LHCN-M2 (cell line): ENCODE data around the gene SEC23B. TPM values are rescaled to one million over a fixed set of nuclear protein-coding genes. Genes with fewer than 3 reads are reported as not detected.
A peak's percentile ranks its signal among the peaks of the same experiment; 100 is the strongest.

Source experiments
- DNase-seq: peaks from one replicate; pipeline ENCODE4 v3.0.0-alpha.2; 2012; ENCODE audit warnings: low read depth
- total RNA-seq: library from RNA; depleted of rRNA; stranded (reverse); fragments of >200 nt; gene quantifications from 2 replicates; pipeline ENCODE4 v1.2.3, GENCODE V29; 2014; rRNA removed

SEC23B gene
- total RNA-seq, 1 experiment from 2014 or later = 48.7 TPM

DNA sequence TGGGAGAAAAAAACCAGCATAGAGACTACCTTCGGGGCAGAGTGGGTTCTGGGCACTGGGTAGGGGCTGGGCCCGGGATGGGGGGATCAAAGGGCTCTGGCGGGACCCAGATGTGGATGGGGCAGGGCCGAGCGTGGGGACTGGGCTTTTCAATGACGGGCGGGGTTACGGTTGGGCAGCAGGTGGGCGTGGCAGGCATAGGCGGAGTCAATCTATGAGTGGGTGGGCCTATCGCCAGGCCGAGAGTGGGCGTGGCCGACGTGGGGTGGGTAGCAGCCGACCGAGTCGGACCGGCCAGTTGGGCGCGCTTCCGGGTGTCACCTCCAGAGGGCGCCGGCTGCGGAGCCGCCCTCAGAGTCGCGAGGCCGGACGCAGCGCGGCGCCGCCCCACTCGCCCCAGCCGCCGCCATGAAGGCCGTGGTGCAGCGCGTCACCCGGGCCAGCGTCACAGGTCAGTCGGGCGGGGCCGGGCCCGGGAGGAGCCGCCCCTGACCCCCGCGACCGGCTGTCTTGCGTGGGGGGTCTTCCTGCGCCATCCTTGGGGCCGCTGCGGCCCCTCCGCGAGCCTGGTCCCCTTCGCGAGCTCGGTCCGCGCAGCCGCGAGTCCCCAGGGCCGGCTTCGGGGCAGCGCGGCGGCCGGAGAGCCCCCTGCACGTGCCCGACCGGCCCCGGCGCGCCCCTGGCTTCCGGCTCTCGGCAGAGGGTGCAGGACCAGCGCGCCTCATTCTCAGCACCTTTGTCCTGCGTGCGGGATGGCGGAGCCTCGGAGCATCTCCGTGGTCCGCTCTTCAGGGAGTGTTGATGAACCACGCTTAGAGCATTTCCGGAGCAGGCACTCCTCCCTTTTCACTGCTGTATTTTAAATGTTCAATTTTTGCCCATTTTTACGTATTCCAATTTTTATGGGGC lies 80.2 kb downstream of the SEC23B start, which contains the start of gene DTD1:
DTD1 (plus strand) TSS at position 390 of the 909 bp plus-strand sequence; CDS start at position 409, 19 bp downstream.
- peak; percentile 83 for DNase-seq

DNA sequence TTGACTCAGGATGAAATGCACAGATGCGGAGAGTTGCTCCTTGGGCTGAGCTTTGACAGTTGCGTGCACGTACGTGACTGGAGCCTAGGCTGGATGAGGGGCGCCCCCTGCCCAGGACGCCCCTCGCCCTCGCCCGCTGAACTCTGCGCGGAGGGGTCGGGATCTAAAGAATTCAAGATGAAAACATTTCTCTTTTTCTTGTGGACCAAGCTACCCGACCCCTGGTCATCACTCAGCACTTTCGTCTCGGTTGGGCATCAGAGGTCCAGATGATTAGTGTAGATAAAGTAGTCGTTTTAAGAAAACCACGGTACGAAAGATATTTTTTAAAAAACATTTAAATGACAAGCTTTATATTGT lies 80.8 kb downstream of the SEC23B start:
- DNase-seq = no peak

DNA sequence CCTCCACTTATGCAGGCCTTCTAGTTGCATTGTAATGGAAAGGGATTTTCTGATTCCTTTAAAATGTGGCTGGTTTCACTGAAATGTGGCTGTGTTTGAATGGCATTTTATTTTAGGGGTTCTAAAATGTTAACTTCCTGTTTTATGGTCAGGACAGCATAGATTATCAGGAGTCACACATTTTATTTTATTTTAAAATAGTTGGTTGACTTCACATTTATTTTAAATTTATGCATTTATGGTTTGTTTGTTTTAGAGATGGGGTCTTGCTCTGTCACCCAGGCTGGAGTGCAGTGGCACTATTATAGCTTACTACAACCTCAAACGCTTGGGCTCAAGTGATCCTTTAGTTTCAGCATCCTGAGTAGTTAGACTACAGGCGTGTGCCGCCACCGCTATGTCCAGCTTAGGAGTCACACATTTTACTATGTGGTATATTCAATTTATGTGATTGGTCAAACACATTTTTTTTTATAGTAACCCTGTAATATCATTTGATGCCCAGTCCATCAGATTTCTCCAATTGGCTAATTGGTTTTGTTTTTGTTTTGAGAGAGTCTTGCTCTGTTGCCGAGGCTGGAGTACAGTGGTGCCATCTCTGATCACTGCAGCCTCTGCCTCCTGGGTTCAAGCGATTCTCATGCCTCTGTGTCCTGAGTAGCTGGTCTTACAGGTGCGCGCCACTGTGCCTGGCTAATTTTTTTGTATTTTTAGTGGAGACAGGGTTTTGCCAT lies 82.4 kb downstream of the SEC23B start:
- no peak for DNase-seq

DNA sequence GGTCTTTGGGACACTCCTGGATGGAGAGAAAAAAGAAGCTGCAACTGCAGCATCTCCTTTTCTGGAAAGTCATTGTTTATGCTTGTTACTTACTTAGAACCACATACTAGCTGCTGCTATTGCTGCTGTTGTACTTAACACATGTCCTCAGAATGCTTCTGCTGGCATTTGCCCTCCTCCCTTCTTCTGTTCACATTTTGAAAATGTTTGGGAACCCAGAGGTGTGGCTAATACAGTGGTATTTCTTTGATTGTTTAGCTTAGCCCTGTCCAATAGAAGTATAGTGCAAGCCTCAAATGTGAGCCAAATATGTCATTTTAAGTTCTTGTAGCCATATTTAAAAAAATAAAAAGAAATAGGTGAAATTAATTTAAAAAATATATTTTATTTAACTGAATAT lies 88.5 kb downstream of the SEC23B start:
- no peak for DNase-seq

DNA sequence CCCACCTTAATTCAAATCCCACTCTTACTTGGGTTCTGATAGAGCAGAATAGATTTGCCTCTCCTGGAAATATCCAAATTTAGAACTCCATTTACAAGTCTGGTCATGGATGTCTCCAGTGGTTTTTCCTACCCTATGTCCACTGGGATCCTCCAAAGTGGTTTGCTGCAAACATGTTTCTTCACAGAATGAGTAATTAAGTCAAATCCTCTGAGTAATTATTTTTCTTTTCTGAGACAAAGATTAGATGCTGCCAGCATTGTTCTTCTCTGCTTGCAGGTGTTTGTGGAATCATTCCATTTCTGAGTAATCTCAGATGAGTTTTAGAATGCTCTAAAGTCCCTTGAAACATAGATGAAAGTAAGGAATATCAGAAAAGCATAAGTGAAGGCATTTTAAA lies 102.0 kb downstream of the SEC23B start:
- no peak for DNase-seq

Other genes starting within 250 kb of the SEC23B start
- 13.8 and 15.5 TPM in 2 replicates for gene ZNF133, start 219.4 kb upstream of the SEC23B start, total RNA-seq
- 1.2 and 2.2 TPM in 2 replicates for gene DZANK1, start 40.9 kb upstream of the SEC23B start, total RNA-seq
- gene POLR3F, start 40.5 kb upstream of the SEC23B start, total RNA-seq = 14.8 and 15.4 TPM in 2 replicates
- 23.6 and 31.3 TPM in 2 replicates for gene RBBP9, start 10.7 kb upstream of the SEC23B start, total RNA-seq
- gene SMIM26, start 59.5 kb downstream of the SEC23B start, total RNA-seq = 84.3 and 88.0 TPM in 2 replicates
- 71.4 and 78.7 TPM in 2 replicates for gene DTD1, start 80.1 kb downstream of the SEC23B start, total RNA-seq